NT2/D1 (cell line): Measurements from ENCODE around the gene TENM4.

Experiments used
- YY1 ChIP-seq: IDR thresholded peaks from 2 replicates; pipeline ENCODE4 v1.6.1; 2011; ENCODE audit not compliant: insufficient read length, insufficient read depth
- ZNF274 ChIP-seq: IDR thresholded peaks from 2 replicates; pipeline ENCODE4 v1.6.1; 2011; ENCODE audit warnings: mild to moderate bottlenecking, low read depth, low read length

- TF ChIP-seq YY1 (no peak), ZNF274 (no peak)
These were observed 6.4 kb upstream of the TENM4 start for GRCh38 chr11:79447038-79447786.
